K562 (cell line): ENCODE results near the gene ARHGEF38. TPM values are rescaled to one million over a fixed set of nuclear protein-coding genes. Genes with fewer than 3 reads are reported as not detected.
A peak's percentile ranks its signal among the peaks of the same experiment; 100 is the strongest.

Experiments
- ATAC-seq: fragments of 200-7000 bp; cut with Tn5 transposase; 3 replicates; pipeline ENCODE4 v1.9.1; 2020; ENCODE audit warnings: moderate library complexity
- BruUV-seq: library from RNA; stranded (reverse); fragments of 400-500 nt; replicated peaks from 2 replicates; lab custom pipeline; 2021; lab: Mats Ljungman, UMichigan
- CTCF ChIA-PET: fragments of 300-600 bp; formaldehyde crosslinking; extraction: SDS; loops from one replicate; lab custom pipeline; 2021; ENCODE audit warnings: low intra/inter-chr PET ratio; lab: Yijun Ruan, JAX
- POLR2A ChIA-PET: fragments of 300-600, 350-650 bp; sonication (Branson Sonifier 250); formaldehyde crosslinking; extraction: SDS; loops from one replicate; lab custom pipeline; 2021; ENCODE audit warnings: antibody characterized with exemption, inconsistent platforms; lab: Yijun Ruan, JAX
- DNase-seq, 4 experiments: peaks; one replicate each; pipeline versions ENCODE4 v3.0.0 to v3.0.0-alpha.2; 2011 to 2018; ENCODE audit warnings: low spot score in 3 of 4, mixed read lengths in 3 of 4; ENCODE audit errors: extremely low read depth in 1 of 4
- FAIRE-seq: peaks from 2 replicates; lab custom pipeline; 2011; peaks lifted over from hg19 to GRCh38; lab: Jason Lieb, UNC
- H2AFZ ChIP-seq: 2 replicates; pipeline ENCODE4 v1.6.0; 2011; ENCODE audit warnings: low read depth, low read length, control low read depth, inconsistent platforms
- H3K27ac ChIP-seq: fragments of 200-600 bp; 3 replicates; pipeline ENCODE4 v1.8.0; 2011; ENCODE audit warnings: low read depth, mild to moderate bottlenecking, control low read depth, inconsistent platforms, low read length, moderate library complexity, mixed read lengths; ENCODE audit errors: extremely low read depth
- H3K27me3 ChIP-seq, 2 experiments: fragments of 300-600 bp in 1 of 2; 2 replicates in 1 of 2; 3 replicates in 1 of 2; pipeline versions ENCODE4 v1.6.0 to v1.8.0; 2011; ENCODE audit warnings: inconsistent platforms in 2 of 2, low read length in 2 of 2, mild to moderate bottlenecking in 1 of 2, mixed read lengths in 1 of 2, moderate library complexity in 1 of 2; ENCODE audit not compliant: control insufficient read depth in 2 of 2, insufficient read depth in 2 of 2
- H3K36me3 ChIP-seq: fragments of 300-600 bp; 3 replicates; pipeline ENCODE4 v1.8.0; 2011; ENCODE audit warnings: mild to moderate bottlenecking, low read length, inconsistent platforms; ENCODE audit not compliant: control insufficient read depth, insufficient read depth
- H3K4me1 ChIP-seq, 2 experiments: fragments of 200-600 bp in 1 of 2; replicated peaks in 1 of 2; 2 replicates in 1 of 2; 3 replicates in 1 of 2; pipeline versions ENCODE4 v1.5.1 to v1.8.0; 2011; ENCODE audit warnings: inconsistent platforms in 2 of 2, low read length in 2 of 2, mild to moderate bottlenecking in 1 of 2, mixed read lengths in 1 of 2, moderate library complexity in 1 of 2; ENCODE audit not compliant: control insufficient read depth in 2 of 2, insufficient read depth in 2 of 2
- H3K4me2 ChIP-seq: 2 replicates; pipeline ENCODE4 v1.6.1; 2011; ENCODE audit warnings: low read length, control low read depth, inconsistent platforms, mixed read lengths; ENCODE audit not compliant: insufficient read depth
- H3K4me3 ChIP-seq: fragments of 200-600 bp; sonication (generic), shearing (Covaris generic); 2 replicates; pipeline ENCODE4 v1.5.1; 2016; ENCODE audit warnings: control low read depth, inconsistent platforms
- H3K79me2 ChIP-seq: fragments of 200-600 bp; 3 replicates; pipeline ENCODE4 v1.8.0; 2011; ENCODE audit warnings: low read length, inconsistent platforms; ENCODE audit not compliant: control insufficient read depth, insufficient read depth
- H3K9ac ChIP-seq, 2 experiments: 2 replicates each; pipeline versions ENCODE4 v1.6.0 to v1.6.1; 2011; ENCODE audit warnings: low read depth in 2 of 2, low read length in 2 of 2, control low read depth in 1 of 2, inconsistent platforms in 1 of 2, mild to moderate bottlenecking in 1 of 2, mixed read lengths in 1 of 2; ENCODE audit not compliant: insufficient read depth in 1 of 2
- H3K9me1 ChIP-seq: one replicate; pipeline ENCODE4 v1.6.0; 2011; ENCODE audit warnings: inconsistent platforms, mild to moderate bottlenecking, low read length, moderate library complexity; ENCODE audit not compliant: control insufficient read depth, insufficient read depth
- H3K9me3 ChIP-seq: replicated peaks from 2 replicates; pipeline ENCODE4 v1.5.1; 2011; ENCODE audit warnings: low read depth, low read length, inconsistent platforms; ENCODE audit not compliant: control insufficient read depth, insufficient read depth
- H4K20me1 ChIP-seq: replicated peaks from 2 replicates; pipeline ENCODE4 v1.6.1; 2011; ENCODE audit warnings: low read length, inconsistent platforms, mixed read lengths; ENCODE audit not compliant: control insufficient read depth, insufficient read depth
- HOXB6 ChIP-seq: fragments of 250-450 bp; sonication (Bioruptor Pico); IDR thresholded peaks from 2 replicates; pipeline ENCODE4 v1.5.1; 2022; ENCODE audit warnings: mild to moderate bottlenecking, borderline replicate concordance
- MEF2D ChIP-seq: conservative IDR thresholded peaks from 2 replicates; pipeline ENCODE4 v1.6.1; 2016; ENCODE audit warnings: low read depth, missing genetic modification characterization, missing compliant biosample characterization
- NR2C2 ChIP-seq, 2 experiments: fragments of 200-800 bp in 1 of 2; sonication (Bioruptor generic) in 1 of 2; sonication (generic) in 1 of 2; formaldehyde crosslinking in 1 of 2; IDR thresholded peaks; 2 replicates each; pipeline versions ENCODE4 v1.6.1 to v1.8.0; 2016 to 2022; ENCODE audit warnings: mild to moderate bottlenecking in 1 of 2, missing compliant biosample characterization in 1 of 2, missing genetic modification characterization in 1 of 2, missing genetic modification reagents in 1 of 2
- POLR3A ChIP-seq: IDR thresholded peaks from 2 replicates; pipeline ENCODE4 v1.6.1; 2011; ENCODE audit warnings: borderline replicate concordance, mild to moderate bottlenecking, moderate library complexity; ENCODE audit not compliant: insufficient read length, insufficient read depth; ENCODE audit errors: extremely low read depth
- USF1 ChIP-seq: sonication (generic); formaldehyde crosslinking; IDR thresholded peaks from 2 replicates; pipeline ENCODE4 v1.9.0; 2022; ENCODE audit warnings: mild to moderate bottlenecking, missing genetic modification reagents
- ZNF23 ChIP-seq: fragments of 250-450 bp; sonication (Bioruptor Pico); IDR thresholded peaks from 2 replicates; pipeline ENCODE4 v1.4.0; 2020; ENCODE audit warnings: mild to moderate bottlenecking
- ZNF436 ChIP-seq: fragments of 250-450, 450-650 bp; sonication (Bioruptor Pico); formaldehyde crosslinking; IDR thresholded peaks from 2 replicates; pipeline ENCODE4 v1.7.0; 2020; ENCODE audit warnings: mild to moderate bottlenecking
- ZNF699 ChIP-seq: fragments of 250-450 bp; sonication (Bioruptor Pico); IDR thresholded peaks from 2 replicates; pipeline ENCODE4 v1.8.0; 2021; ENCODE audit warnings: mild to moderate bottlenecking, moderate library complexity; ENCODE audit not compliant: insufficient replicate concordance
- WGBS: fragments of 100-300 bp; shearing (Covaris generic); methylation state at CpG from one replicate; pipeline ENCODE4 v1.1.6; 2016; ENCODE audit warnings: low coverage, mixed read lengths; ENCODE audit not compliant: insufficient coverage; ENCODE audit errors: missing lambda C conversion rate; 5-methylcytosine and 5-hydroxymethylcytosine counted together
- in situ Hi-C: fragments of 300-500 bp; cut with MboI; formaldehyde crosslinking; loops from 4 replicates; pipeline ENCODE4 v1.15.0; 2018; ENCODE audit warnings: inconsistent platforms, mixed read lengths
- intact Hi-C: fragments of 100-400 bp; cut with micrococcal nuclease; formaldehyde crosslinking; loops from 2 replicates; pipeline ENCODE4 v1.14.2; 2022
- polyA plus RNA-seq, 8 experiments: library from polyadenylated mRNA; depleted of rRNA in 4 of 8; stranded (reverse) in 5 of 8; unstranded in 3 of 8; fragments of >200 nt; fragmentation: Nextera tagmentation in 2 of 8; fragmentation: Illumina TruSeq in 1 of 8; extraction: Ambion mirVana in 2 of 8; extraction: Trizol in 1 of 8; gene quantifications; 2 replicates each; pipeline versions ENCODE4 v1.2.1 to v1.2.3, GENCODE V29; 2011 to 2014; ENCODE audit warnings: inconsistent platforms in 1 of 8, missing spikeins in 1 of 8
- total RNA-seq, 7 experiments: library from RNA; depleted of rRNA in 6 of 7; stranded (reverse); fragments of >200 nt in 6 of 7; fragmentation: Illumina TruSeq in 2 of 7; extraction: Trizol in 2 of 7; gene quantifications; 2 replicates each; pipeline versions ENCODE4 v1.2.1 to v1.2.3, GENCODE V29; 2011 to 2021; ENCODE audit warnings: low replicate concordance in 1 of 7
- TF ChIP-seq, protein P1 (sequence below): fragments of 250-450 bp; sonication (Bioruptor Pico); IDR thresholded peaks from 2 replicates; pipeline ENCODE4 v1.8.0; 2022; ENCODE audit warnings: inconsistent platforms

ARHGEF38 gene
- total and polyA plus RNA-seq, 9 of the 15 experiments (the other 6 are each of a cell fraction or from before 2014, with no cell fraction given): 0.17 TPM; not detected in 8

DNA sequence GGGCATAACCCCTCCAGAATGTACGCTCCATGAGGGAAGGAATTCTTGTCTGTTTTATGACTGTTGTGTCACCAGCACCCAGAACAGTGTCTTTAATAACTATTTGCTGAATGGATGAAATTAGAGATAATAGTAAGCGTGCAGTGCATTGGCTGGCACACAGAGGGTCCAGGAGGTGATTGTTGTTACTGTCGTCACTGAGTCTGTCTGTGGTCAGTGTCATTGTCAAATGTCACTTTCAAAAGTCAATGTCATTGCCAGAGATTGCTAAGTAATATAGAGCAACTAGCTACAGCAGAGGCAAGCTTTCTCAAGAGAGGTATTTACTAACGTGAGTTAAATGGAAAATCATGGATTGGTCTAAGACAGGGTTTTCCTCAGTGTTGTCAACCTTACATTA lies 70.7 kb downstream of the ARHGEF38 start:
- DNase-seq (no peak), ATAC-seq (no peak), FAIRE-seq (no peak)
- H3K27ac ChIP-seq: no peak overlapping the region
- H3K27me3 ChIP-seq: no peaks in the 10 kb centered on the region
- no peaks in the 10 kb centered on the region for H3K36me3 ChIP-seq
- BruUV-seq: no TSS peak
- TF ChIP-seq ZNF699 (CRISPR knock-in tag): no peak
- intact Hi-C loops: no loop called here
- in situ Hi-C loops: no loop called here
- no peak overlapping the region for H2AFZ ChIP-seq
- ChIA-PET CTCF (no interaction called here), POLR2A (no interaction called here)
- no peaks in the 10 kb centered on the region for H3K4me1 ChIP-seq
- WGBS: 0% methylated on average over 4 of the region's 4 CpGs
- no peaks in the 10 kb centered on the region for H3K79me2 ChIP-seq
- no peak overlapping the region for H3K9ac ChIP-seq
- no peaks in the 10 kb centered on the region for H3K9me3 ChIP-seq
- H3K4me3 ChIP-seq: no peak overlapping the region
- H3K9me1 ChIP-seq: no peaks in the 10 kb centered on the region
- H3K4me2 ChIP-seq: no peak overlapping the region
- H4K20me1 ChIP-seq: no peaks in the 10 kb centered on the region

DNA sequence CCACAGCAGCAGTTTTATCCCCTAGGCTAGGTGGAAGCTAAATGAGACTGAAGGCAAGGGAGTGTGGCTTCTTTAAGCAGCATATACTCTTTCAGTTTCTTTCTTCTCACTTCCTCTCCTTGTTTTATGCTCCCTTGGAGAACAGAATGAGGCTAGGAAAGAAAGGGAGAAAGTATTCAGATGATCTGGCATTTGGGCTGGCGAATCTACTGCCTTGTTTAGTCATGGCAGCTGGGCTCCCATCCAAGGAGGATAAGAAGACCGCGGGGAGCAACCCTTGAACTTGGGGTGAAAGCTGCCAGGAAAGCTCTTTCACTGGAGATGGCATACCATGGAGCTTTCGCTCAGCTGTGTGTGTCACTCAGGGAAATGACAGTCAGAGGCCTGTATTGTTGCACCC lies 72.1 kb downstream of the ARHGEF38 start:
- CTCF ChIA-PET: no interaction called here

More for the DNA sequence above, 72.1 kb downstream of the ARHGEF38 start:
- ATAC-seq: no peak
- Histone ChIP-seq H3K9me1 (no peaks in the 10 kb centered on the region), H4K20me1 (no peaks in the 10 kb centered on the region), H3K27ac (no peak overlapping the region), H3K9ac (no peak overlapping the region), H3K4me3 (no peak overlapping the region), H3K9me3 (no peaks in the 10 kb centered on the region), H3K36me3 (no peaks in the 10 kb centered on the region), H3K4me2 (no peak overlapping the region), H3K79me2 (no peaks in the 10 kb centered on the region), H2AFZ (no peak overlapping the region), H3K4me1 (no peaks in the 10 kb centered on the region), H3K27me3 (no peaks in the 10 kb centered on the region)
- no peak for FAIRE-seq
- no peak for TF ChIP-seq HOXB6
- TF ChIP-seq NR2C2 (CRISPR knock-in tag; IDR thresholded peaks at IDR 0.05): no peak
- TF ChIP-seq NR2C2 (tag; IDR thresholded peaks at IDR 0.05): peak; percentile 14; the same call in 1 of the 2 replicates
- TF ChIP-seq ZNF23 (CRISPR knock-in tag): no peak
- TF ChIP-seq, protein P1, sequence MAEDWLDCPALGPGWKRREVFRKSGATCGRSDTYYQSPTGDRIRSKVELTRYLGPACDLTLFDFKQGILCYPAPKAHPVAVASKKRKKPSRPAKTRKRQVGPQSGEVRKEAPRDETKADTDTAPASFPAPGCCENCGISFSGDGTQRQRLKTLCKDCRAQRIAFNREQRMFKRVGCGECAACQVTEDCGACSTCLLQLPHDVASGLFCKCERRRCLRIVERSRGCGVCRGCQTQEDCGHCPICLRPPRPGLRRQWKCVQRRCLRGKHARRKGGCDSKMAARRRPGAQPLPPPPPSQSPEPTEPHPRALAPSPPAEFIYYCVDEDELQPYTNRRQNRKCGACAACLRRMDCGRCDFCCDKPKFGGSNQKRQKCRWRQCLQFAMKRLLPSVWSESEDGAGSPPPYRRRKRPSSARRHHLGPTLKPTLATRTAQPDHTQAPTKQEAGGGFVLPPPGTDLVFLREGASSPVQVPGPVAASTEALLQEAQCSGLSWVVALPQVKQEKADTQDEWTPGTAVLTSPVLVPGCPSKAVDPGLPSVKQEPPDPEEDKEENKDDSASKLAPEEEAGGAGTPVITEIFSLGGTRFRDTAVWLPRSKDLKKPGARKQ (CRISPR knock-in tag): no peak
- no peak for TF ChIP-seq MEF2D (tag)
- TF ChIP-seq ZNF436: no peak
- no peak for TF ChIP-seq POLR3A
- TF ChIP-seq USF1 (CRISPR knock-in tag): no peak
- no peak for DNase-seq
- POLR2A ChIA-PET: no interaction called here
- 2% methylated on average over 4 of the region's 4 CpGs for WGBS
- BruUV-seq: no TSS peak
- intact Hi-C loops: no loop called here
- in situ Hi-C loops: no loop called here
